ENCODE data around the gene TSPAN33. TPM values are rescaled to one million over a fixed set of nuclear protein-coding genes. Genes with fewer than 3 reads are reported as not detected.

Gene TSPAN33
- total RNA-seq, 4 donors from 2014 or later, result 2.0 to 10.5 (median 6.3) TPM

GRCh38 chr7:129189661-129190310 is 45.3 kb downstream of the TSPAN33 start:
- 26 to 31% methylated on average over 13 of the region's 13 CpGs for WGBS, 2 donors
- TF ChIP-seq POLR2A (IDR thresholded peaks at IDR 0.05) (peak in 1 of 2 donors; percentile 14), CTCF (IDR thresholded peaks at IDR 0.05) (no peak), EP300 (IDR thresholded peaks at IDR 0.05) (no peak)
- H3K27ac ChIP-seq, result peak overlapping the region in 1 of 4 donors; percentile 74

GRCh38 chr7:129191272-129191671 is 46.8 kb downstream of the TSPAN33 start:
- H3K4me3 ChIP-seq, result no peak overlapping the region
- no peaks in the 10 kb centered on the region for H3K9me3 ChIP-seq
- H3K36me3 ChIP-seq, result no peaks in the 10 kb centered on the region
- H3K27ac ChIP-seq, result no peak overlapping the region
- 71 to 86% methylated on average over 3 of the region's 3 CpGs for WGBS, 2 donors
- no peak for DNase-seq (ENCODE audit: low spot score in 2 of 2)
- H3K4me1 ChIP-seq, result peaks cover 0 to 21% (median 0%) of the 10 kb centered on the region in 4 donors
- TF ChIP-seq POLR2A (IDR thresholded peaks at IDR 0.05) (no peak), CTCF (IDR thresholded peaks at IDR 0.05) (no peak), EP300 (IDR thresholded peaks at IDR 0.05) (no peak)
- peaks cover 0 to 5% of the 10 kb centered on the region in 2 donors for H3K27me3 ChIP-seq

More at GRCh38 chr7:129189661-129190310, 45.3 kb downstream of the TSPAN33 start:
- Histone ChIP-seq H3K9me3 (no peaks in the 10 kb centered on the region), H3K4me3 (peak overlapping the region; percentile 66 to 88 (median 75)), H3K27me3 (peaks cover 0 to 5% of the 10 kb centered on the region in 2 donors), H3K36me3 (no peaks in the 10 kb centered on the region), H3K4me1 (peaks cover 0 to 21% (median 0%) of the 10 kb centered on the region in 4 donors)
- DNase-seq (ENCODE audit: low spot score in 2 of 2), result no peak

- 93 to 100% methylated on average over 3 of the region's 3 CpGs for WGBS, 2 donors
- TF ChIP-seq POLR2A (IDR thresholded peaks at IDR 0.05) (no peak), EP300 (IDR thresholded peaks at IDR 0.05) (no peak), CTCF (IDR thresholded peaks at IDR 0.05) (no peak)
- H3K27me3 ChIP-seq, result peaks cover 0 to 5% of the 10 kb centered on the region in 2 donors
- no peaks in the 10 kb centered on the region for H3K36me3 ChIP-seq
- peaks cover 0 to 21% (median 0%) of the 10 kb centered on the region in 4 donors for H3K4me1 ChIP-seq
- H3K9me3 ChIP-seq, result no peaks in the 10 kb centered on the region
- no peak for DNase-seq (ENCODE audit: low spot score in 2 of 2)
- no peak overlapping the region for H3K4me3 ChIP-seq
- H3K27ac ChIP-seq, result no peak overlapping the region
These were observed 49.4 kb downstream of the TSPAN33 start for GRCh38 chr7:129193892-129194291.

DNA sequence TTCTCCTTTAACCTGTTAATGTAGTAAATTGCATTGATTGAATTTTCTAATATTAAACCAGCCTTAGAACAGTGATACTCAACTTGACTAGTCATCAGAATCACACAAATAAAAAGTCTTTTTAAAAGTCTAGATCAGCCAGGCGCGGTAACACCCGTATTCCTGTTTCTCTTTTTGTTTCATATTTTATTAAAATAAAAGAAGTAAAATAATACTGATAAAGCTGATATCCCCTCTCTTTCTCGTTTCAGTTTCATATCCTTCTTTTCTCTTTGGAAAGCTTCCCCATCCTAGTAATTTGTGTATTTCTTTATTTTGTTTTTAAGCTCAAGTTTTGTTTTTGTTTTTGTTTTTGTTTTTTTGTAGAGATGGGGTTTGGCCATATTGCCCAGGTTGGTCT is 53.3 kb downstream of the TSPAN33 start:
- TF ChIP-seq CTCF (IDR thresholded peaks at IDR 0.05) (no peak), EP300 (IDR thresholded peaks at IDR 0.05) (no peak), POLR2A (IDR thresholded peaks at IDR 0.05) (no peak)
- no peak for DNase-seq (ENCODE audit: low spot score in 2 of 2)
- H3K4me3 ChIP-seq, result no peak overlapping the region
- H3K9me3 ChIP-seq, result no peaks in the 10 kb centered on the region
- WGBS, 2 donors, result 79 to 85% methylated on average over 4 of the region's 4 CpGs
- no peak overlapping the region for H3K27ac ChIP-seq
- H3K36me3 ChIP-seq, result no peaks in the 10 kb centered on the region
- no peaks in the 10 kb centered on the region for H3K27me3 ChIP-seq
- no peaks in the 10 kb centered on the region for H3K4me1 ChIP-seq

GRCh38 chr7:129199406-129199805 is 54.9 kb downstream of the TSPAN33 start:
- 96 to 97% methylated on average over 4 of the region's 4 CpGs for WGBS, 2 donors
- no peaks in the 10 kb centered on the region for H3K27me3 ChIP-seq
- DNase-seq (ENCODE audit: low spot score in 2 of 2), result no peak
- H3K4me1 ChIP-seq, result no peaks in the 10 kb centered on the region
- no peak overlapping the region for H3K4me3 ChIP-seq
- TF ChIP-seq POLR2A (IDR thresholded peaks at IDR 0.05) (no peak), EP300 (IDR thresholded peaks at IDR 0.05) (no peak), CTCF (IDR thresholded peaks at IDR 0.05) (no peak)
- H3K36me3 ChIP-seq, result no peaks in the 10 kb centered on the region
- H3K27ac ChIP-seq, result no peak overlapping the region
- no peaks in the 10 kb centered on the region for H3K9me3 ChIP-seq
